Sigmoid colon (tissue), 7 donors: Measurements from ENCODE around the gene SMIM10. TPM values are rescaled to one million over a fixed set of nuclear protein-coding genes. Genes with fewer than 3 reads are reported as not detected.
A peak's percentile ranks its signal among the peaks of the same experiment; 100 is the strongest.

Experiments
- DNase-seq: peaks from one replicate; pipeline ENCODE4 v3.0.0-alpha.2; 2019
- H3K27ac ChIP-seq, 4 donors: fragments of 200-600 bp; sonication (generic); one replicate each; pipeline ENCODE4 v1.5.1; 2016 to 2019; ENCODE audit warnings: mild to moderate bottlenecking in 1 of 4
- H3K27me3 ChIP-seq, 3 donors: fragments of 200-600 bp; sonication (generic); one replicate each; pipeline ENCODE4 v1.5.1; 2019; ENCODE audit warnings: mild to moderate bottlenecking in 1 of 3
- H3K36me3 ChIP-seq, 4 donors: fragments of 200-600 bp; sonication (generic); one replicate each; pipeline ENCODE4 v1.5.1; 2016 to 2019
- H3K4me1 ChIP-seq, 4 donors: fragments of 200-600 bp; sonication (generic); one replicate each; pipeline ENCODE4 v1.5.1; 2017 to 2019
- H3K4me3 ChIP-seq, 4 donors: fragments of 200-600 bp; sonication (generic); one replicate each; pipeline ENCODE4 v1.5.1; 2017 to 2019; ENCODE audit warnings: mild to moderate bottlenecking in 2 of 4, moderate library complexity in 1 of 4
- H3K9me3 ChIP-seq, 4 donors: fragments of 200-600 bp in 3 of 4; sonication (generic) in 3 of 4; one replicate each; pipeline versions ENCODE4 v1.5.1 to v1.6.1; 2013 to 2019
- EP300 ChIP-seq, 4 donors: sonication (generic); formaldehyde crosslinking; IDR thresholded peaks; one replicate each; pipeline ENCODE4 v1.6.1; 2017; ENCODE audit warnings: antibody characterized with exemption in 4 of 4
- POLR2A ChIP-seq, 2 donors: fragments of 450-650 bp; IDR thresholded peaks; one replicate each; pipeline ENCODE4 v1.6.1; 2016; ENCODE audit warnings: antibody characterized with exemption in 2 of 2, mild to moderate bottlenecking in 2 of 2, moderate library complexity in 2 of 2
- POLR2AphosphoS5 ChIP-seq, 4 donors: sonication (generic); formaldehyde crosslinking; IDR thresholded peaks; one replicate each; pipeline ENCODE4 v1.6.1; 2017; ENCODE audit warnings: antibody characterized with exemption in 4 of 4
- WGBS, 2 donors: extraction: QIAGEN DNeasy Blood & Tissue Kit; methylation state at CpG; one replicate each; pipeline ENCODE4 v1.1.7; 2013; 5-methylcytosine and 5-hydroxymethylcytosine counted together
- intact Hi-C: fragments of 100-400 bp; cut with DNase I; formaldehyde crosslinking; loops from one replicate; pipeline ENCODE4 v1.15.1; 2023
- polyA plus RNA-seq, 3 donors: library from polyadenylated mRNA; stranded (reverse); fragments of 200-250 nt; gene quantifications; one replicate each; pipeline ENCODE4 v1.2.3, GENCODE V29; 2013
- total RNA-seq, 4 donors: library from RNA; depleted of rRNA; stranded (reverse); fragments of >200 nt; gene quantifications; one replicate each; pipeline ENCODE4 v1.1.0, GENCODE V29; 2016
- TF ChIP-seq, protein P1 (sequence below), 4 experiments: fragments of 450-650 bp in 3 of 4; fragments of 200-600 bp in 1 of 4; IDR thresholded peaks; one replicate each; pipeline ENCODE4 v1.5.1; 2016 to 2019; ENCODE audit warnings: antibody characterized with exemption in 4 of 4, mild to moderate bottlenecking in 3 of 4, moderate library complexity in 2 of 4
- donor health status: healthy with polysubstance abuse.
- donor health status: Bipolar disorder and iron deficiency.
- donor health status: healthy.

Gene SMIM10
- total and polyA plus RNA-seq, 7 donors, result 3.0 to 11.3 (median 7.2) TPM

DNA sequence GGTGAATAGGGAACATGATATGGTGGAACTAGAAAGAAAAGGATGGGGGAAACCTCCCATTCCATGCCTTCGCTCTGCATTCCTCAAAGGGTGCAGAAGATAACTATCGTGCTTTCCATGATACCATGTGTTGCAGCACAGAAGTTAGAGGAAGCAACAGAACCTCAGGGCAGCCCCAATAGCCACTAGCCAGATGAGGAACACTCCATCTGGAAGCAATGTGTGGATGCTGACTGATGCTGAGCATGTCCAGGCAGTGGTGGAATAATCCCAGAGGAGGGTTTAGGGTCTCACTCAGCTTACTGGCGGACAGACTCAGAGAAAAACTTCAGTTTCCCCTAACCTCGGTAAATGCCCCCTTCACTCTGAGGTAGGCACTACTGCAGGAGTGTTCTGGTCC lies 7.5 kb downstream of the SMIM10 start:
- TF ChIP-seq POLR2A (IDR thresholded peaks at IDR 0.05), result no peak
- Histone ChIP-seq H3K4me3 (no peak overlapping the region), H3K9me3 (no peaks in the 10 kb centered on the region), H3K4me1 (no peaks in the 10 kb centered on the region), H3K27me3 (no peaks in the 10 kb centered on the region), H3K36me3 (no peaks in the 10 kb centered on the region), H3K27ac (no peak overlapping the region)
- WGBS, 2 donors, result 85 to 90% methylated on average over 4 of the region's 4 CpGs
- intact Hi-C loops, result loop anchor here (10.0 kb wide), 1 partner anchor 193 kb away; a partner anchor contains a TSS
- no peak for DNase-seq

DNA sequence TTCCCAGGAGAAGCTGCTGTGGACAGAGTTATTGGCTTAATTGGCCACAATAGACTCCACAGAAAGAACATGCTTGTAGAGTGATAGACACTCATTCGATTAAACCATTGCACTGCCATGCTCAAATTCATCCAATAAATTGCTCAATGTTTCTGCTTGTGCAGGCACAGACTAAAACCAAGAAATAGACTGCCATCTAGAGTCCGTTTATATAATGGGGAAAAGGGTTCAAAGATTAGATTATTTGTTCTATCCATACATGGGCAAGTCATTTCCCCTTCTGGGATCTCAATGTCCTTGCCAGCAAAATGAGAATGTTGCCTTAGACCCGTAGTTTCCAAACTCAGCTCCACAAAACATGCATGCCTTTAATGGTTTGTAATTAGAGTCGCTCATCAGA lies 8.7 kb downstream of the SMIM10 start:
- TF ChIP-seq POLR2AphosphoS5 (IDR thresholded peaks at IDR 0.05) (no peak), POLR2A (IDR thresholded peaks at IDR 0.05) (no peak), EP300 (IDR thresholded peaks at IDR 0.05) (no peak)
- TF ChIP-seq, protein P1, sequence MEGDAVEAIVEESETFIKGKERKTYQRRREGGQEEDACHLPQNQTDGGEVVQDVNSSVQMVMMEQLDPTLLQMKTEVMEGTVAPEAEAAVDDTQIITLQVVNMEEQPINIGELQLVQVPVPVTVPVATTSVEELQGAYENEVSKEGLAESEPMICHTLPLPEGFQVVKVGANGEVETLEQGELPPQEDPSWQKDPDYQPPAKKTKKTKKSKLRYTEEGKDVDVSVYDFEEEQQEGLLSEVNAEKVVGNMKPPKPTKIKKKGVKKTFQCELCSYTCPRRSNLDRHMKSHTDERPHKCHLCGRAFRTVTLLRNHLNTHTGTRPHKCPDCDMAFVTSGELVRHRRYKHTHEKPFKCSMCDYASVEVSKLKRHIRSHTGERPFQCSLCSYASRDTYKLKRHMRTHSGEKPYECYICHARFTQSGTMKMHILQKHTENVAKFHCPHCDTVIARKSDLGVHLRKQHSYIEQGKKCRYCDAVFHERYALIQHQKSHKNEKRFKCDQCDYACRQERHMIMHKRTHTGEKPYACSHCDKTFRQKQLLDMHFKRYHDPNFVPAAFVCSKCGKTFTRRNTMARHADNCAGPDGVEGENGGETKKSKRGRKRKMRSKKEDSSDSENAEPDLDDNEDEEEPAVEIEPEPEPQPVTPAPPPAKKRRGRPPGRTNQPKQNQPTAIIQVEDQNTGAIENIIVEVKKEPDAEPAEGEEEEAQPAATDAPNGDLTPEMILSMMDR (IDR thresholded peaks at IDR 0.05), result peak in 1 of 4 experiments; percentile 32
- Histone ChIP-seq H3K27ac (peak overlapping the region in 2 of 4 donors; percentile 21 to 22), H3K4me3 (no peak overlapping the region), H3K27me3 (no peaks in the 10 kb centered on the region), H3K9me3 (no peaks in the 10 kb centered on the region), H3K36me3 (no peaks in the 10 kb centered on the region), H3K4me1 (no peaks in the 10 kb centered on the region)
- intact Hi-C loops, result loop anchor here (1.0 to 10.0 kb wide), 2 partner anchors 34 to 195 kb away; a partner anchor contains a TSS
- 17 to 29% methylated on average over 4 of the region's 4 CpGs for WGBS, 2 donors
- no peak for DNase-seq

DNA sequence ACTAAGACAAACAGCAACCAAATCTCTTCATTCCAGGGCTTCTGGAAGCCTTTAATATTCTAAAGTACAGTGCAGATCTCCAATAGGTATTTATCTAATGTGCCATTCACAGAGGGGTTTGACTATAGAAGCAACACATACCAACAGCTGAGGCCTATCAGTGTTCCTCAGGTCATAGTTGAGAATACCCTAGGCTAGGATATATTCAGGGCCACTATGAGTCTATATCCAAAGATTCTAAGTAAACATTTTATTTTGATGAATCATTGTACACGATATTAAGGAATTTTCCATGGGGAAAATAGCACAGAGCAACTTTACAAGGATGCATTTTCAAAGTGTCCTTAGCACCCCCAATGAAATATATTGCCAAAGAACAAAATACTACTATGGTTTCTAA lies 9.7 kb downstream of the SMIM10 start:
- Histone ChIP-seq H3K4me3 (no peak overlapping the region), H3K36me3 (no peaks in the 10 kb centered on the region), H3K4me1 (no peaks in the 10 kb centered on the region), H3K9me3 (no peaks in the 10 kb centered on the region), H3K27me3 (no peaks in the 10 kb centered on the region), H3K27ac (peak overlapping the region in 3 of 4 donors; percentile 21 to 31 (median 22))
- TF ChIP-seq EP300 (IDR thresholded peaks at IDR 0.05) (no peak), POLR2A (IDR thresholded peaks at IDR 0.05) (no peak)
- 47 to 64% methylated on average over 1 of the region's 1 CpG for WGBS, 2 donors
- DNase-seq, result no peak
- intact Hi-C loops, result no loop called here

DNA sequence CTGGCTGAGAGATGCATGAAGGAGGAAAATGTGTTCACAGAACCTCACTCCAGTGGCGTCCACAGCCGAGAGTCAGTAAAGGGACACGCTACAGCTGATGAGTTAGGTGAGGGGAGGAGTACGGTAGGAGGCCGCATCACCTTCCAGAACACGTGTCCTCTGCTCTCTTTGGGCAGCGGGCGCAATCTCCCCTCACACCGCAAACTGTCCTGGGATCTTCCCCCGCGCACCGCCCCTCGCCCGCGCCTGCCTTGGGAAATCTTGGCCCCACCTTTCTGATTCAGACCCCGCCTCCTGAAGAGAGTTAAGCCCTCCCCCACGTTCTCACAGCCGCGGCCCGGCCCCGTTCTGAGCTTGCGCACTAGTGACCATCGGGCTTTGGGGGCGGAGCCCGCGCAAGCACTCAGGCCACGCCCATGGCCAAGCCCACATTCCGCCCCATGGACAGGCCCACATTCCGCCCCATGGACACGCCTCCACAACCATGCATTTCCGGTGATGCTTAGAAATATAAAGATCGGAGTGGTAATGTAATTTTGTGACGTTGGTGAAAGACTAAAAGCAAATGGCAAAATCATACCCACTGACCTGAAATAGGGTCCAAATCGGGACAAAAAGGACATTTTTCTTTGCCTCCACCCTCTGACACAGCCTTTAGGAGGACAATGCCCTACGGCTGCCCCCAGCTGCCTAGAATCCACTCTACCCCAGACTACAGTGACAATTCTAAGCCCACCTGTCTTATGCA lies 13.3 kb downstream of the SMIM10 start:
- no peaks in the 10 kb centered on the region for H3K27me3 ChIP-seq
- TF ChIP-seq POLR2AphosphoS5 (IDR thresholded peaks at IDR 0.05) (peak in 1 of 4 donors; percentile 8), EP300 (IDR thresholded peaks at IDR 0.05) (no peak)
- H3K4me1 ChIP-seq, result no peaks in the 10 kb centered on the region
- DNase-seq, result peak; percentile 94
- peak overlapping the region in 3 of 4 donors; percentile 35 to 47 (median 46) for H3K4me3 ChIP-seq
- H3K27ac ChIP-seq, result peak overlapping the region; percentile 53 to 62 (median 60)
- WGBS, 2 donors, result 0 to 1% methylated on average over 35 of the region's 35 CpGs
- intact Hi-C loops, result loop anchor here (2.0 kb wide), 1 partner anchor 17 kb away; no protein-coding TSS in a partner anchor
- H3K9me3 ChIP-seq, result no peaks in the 10 kb centered on the region
- no peaks in the 10 kb centered on the region for H3K36me3 ChIP-seq

DNA sequence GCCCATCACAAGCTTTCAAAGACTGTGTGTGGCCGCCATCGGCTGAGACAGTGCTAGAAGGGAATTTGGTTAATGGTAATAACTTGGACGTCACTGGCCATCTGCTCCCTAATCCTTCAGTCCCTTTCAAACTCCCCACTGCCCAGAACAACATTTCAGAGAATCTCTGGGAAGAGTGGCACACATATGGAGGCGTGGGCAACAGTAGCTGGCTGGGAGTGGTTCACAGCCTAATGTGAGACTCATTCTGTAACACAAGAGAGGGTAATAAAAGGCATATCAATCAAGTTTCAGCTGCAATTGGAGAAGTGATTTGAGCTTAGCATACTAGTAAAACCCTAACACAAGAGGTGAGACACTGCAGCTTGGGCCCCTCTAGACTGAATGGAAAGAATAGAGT lies 15.4 kb downstream of the SMIM10 start:
- WGBS, 2 donors, result 73 to 87% methylated on average over 4 of the region's 4 CpGs
- TF ChIP-seq POLR2A (IDR thresholded peaks at IDR 0.05) (no peak), EP300 (IDR thresholded peaks at IDR 0.05) (no peak), POLR2AphosphoS5 (IDR thresholded peaks at IDR 0.05) (no peak)
- TF ChIP-seq, protein P1 (IDR thresholded peaks at IDR 0.05), result no peak
- H3K4me3 ChIP-seq, result no peak overlapping the region
- H3K27me3 ChIP-seq, result no peaks in the 10 kb centered on the region
- H3K36me3 ChIP-seq, result no peaks in the 10 kb centered on the region
- no peaks in the 10 kb centered on the region for H3K9me3 ChIP-seq
- no peak for DNase-seq
- no peaks in the 10 kb centered on the region for H3K4me1 ChIP-seq
- no peak overlapping the region for H3K27ac ChIP-seq
- intact Hi-C loops, result no loop called here

DNA sequence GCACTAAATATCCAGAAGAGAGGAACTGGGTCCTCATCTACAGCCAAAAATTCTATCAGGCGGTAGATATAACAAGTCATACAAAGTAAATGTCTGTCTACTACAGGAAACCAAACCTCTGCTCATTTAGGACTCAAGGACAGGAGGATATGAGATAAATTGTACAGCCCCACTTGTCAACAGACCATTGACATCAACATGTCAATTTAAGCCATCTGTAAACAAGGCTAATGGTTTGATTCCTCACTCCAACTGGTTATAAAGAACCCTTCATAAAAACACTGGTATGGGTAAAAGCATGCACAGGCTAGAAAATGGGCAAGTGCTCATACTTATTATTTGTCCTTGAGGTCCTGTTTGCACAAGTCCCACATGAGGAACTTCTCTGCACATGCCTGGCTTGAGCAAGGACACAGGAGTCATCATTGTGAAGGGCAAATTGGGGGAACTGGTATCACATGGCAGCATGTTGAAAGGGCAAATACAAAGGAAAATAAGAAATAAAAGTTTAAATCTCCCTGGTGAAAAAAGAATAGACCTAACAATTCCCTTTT lies 18.3 kb downstream of the SMIM10 start:
- no peak for DNase-seq
- Histone ChIP-seq H3K36me3 (no peaks in the 10 kb centered on the region), H3K27ac (no peak overlapping the region), H3K27me3 (no peaks in the 10 kb centered on the region), H3K4me3 (no peak overlapping the region), H3K4me1 (no peaks in the 10 kb centered on the region), H3K9me3 (no peaks in the 10 kb centered on the region)
- 91 to 92% methylated on average over 1 of the region's 1 CpG for WGBS, 2 donors
- TF ChIP-seq, protein P1 (IDR thresholded peaks at IDR 0.05), result no peak
- TF ChIP-seq EP300 (IDR thresholded peaks at IDR 0.05), result no peak
- no peak for TF ChIP-seq POLR2AphosphoS5 (IDR thresholded peaks at IDR 0.05)
- no peak for TF ChIP-seq POLR2A (IDR thresholded peaks at IDR 0.05)
- intact Hi-C loops, result no loop called here
